Memory B cell (primary cell): Measurements from ENCODE around the gene USP48.

Experiments
- ATAC-seq: fragments of 150-1000 bp; cut with Tn5 transposase; 2 replicates; pipeline ENCODE4 v1.10.0; 2021; ENCODE audit warnings: low read depth, mild to moderate bottlenecking, moderate library complexity
- DNase-seq, 2 donors: peaks; one replicate each; pipeline ENCODE4 v3.0.0; 2022; ENCODE audit warnings: low spot score in 2 of 2
- H3K27ac Mint-ChIP-seq: one replicate; pipeline ENCODE4 v1.8.0; 2022; ENCODE audit warnings: mild to moderate bottlenecking, moderate library complexity, mixed read lengths
- H3K27me3 Mint-ChIP-seq: one replicate; pipeline ENCODE4 v1.8.0; 2022; ENCODE audit warnings: mixed read lengths
- H3K36me3 Mint-ChIP-seq: one replicate; pipeline ENCODE4 v1.8.0; 2022; ENCODE audit warnings: mild to moderate bottlenecking, mixed read lengths
- H3K4me1 Mint-ChIP-seq: one replicate; pipeline ENCODE4 v1.8.0; 2022; ENCODE audit warnings: mixed read lengths
- H3K4me3 Mint-ChIP-seq: one replicate; pipeline ENCODE4 v1.8.0; 2022; ENCODE audit warnings: mild to moderate bottlenecking, moderate library complexity, mixed read lengths
- H3K9me3 Mint-ChIP-seq: one replicate; pipeline ENCODE4 v1.8.0; 2022; ENCODE audit warnings: mixed read lengths

The USP48 gene

GRCh38 chr1:21652937-21653743 is 129.8 kb downstream of the USP48 start:
- H3K4me1 Mint-ChIP-seq: peaks cover 20% of the 10 kb centered on the region
- H3K27ac Mint-ChIP-seq: no peak overlapping the region
- peaks cover 9% of the 10 kb centered on the region for H3K27me3 Mint-ChIP-seq
- ATAC-seq (no peak), DNase-seq (no peak)
- no peaks in the 10 kb centered on the region for H3K9me3 Mint-ChIP-seq
- H3K4me3 Mint-ChIP-seq: peak overlapping the region; percentile 88
- H3K36me3 Mint-ChIP-seq: no peaks in the 10 kb centered on the region

GRCh38 chr1:21652101-21652936 is 130.6 kb downstream of the USP48 start:
- Mint-ChIP-seq H3K27ac (peak overlapping the region; percentile 71), H3K36me3 (no peaks in the 10 kb centered on the region), H3K27me3 (peaks cover 14% of the 10 kb centered on the region), H3K4me3 (peak overlapping the region; percentile 88), H3K4me1 (peaks cover 25% of the 10 kb centered on the region), H3K9me3 (no peaks in the 10 kb centered on the region)
- DNase-seq (no peak), ATAC-seq (peak; percentile 16)

GRCh38 chr1:21651214-21652042 is 131.5 kb downstream of the USP48 start:
- DNase-seq: no peak
- Mint-ChIP-seq H3K9me3 (no peaks in the 10 kb centered on the region), H3K27me3 (peaks cover 18% of the 10 kb centered on the region), H3K4me1 (peaks cover 25% of the 10 kb centered on the region), H3K27ac (no peak overlapping the region), H3K4me3 (peak overlapping the region; percentile 87), H3K36me3 (no peaks in the 10 kb centered on the region)
- peak; percentile 87 for ATAC-seq

- ATAC-seq (no peak), DNase-seq (no peak)
- no peaks in the 10 kb centered on the region for H3K9me3 Mint-ChIP-seq
- H3K4me3 Mint-ChIP-seq: no peak overlapping the region
- H3K27ac Mint-ChIP-seq: no peak overlapping the region
- H3K27me3 Mint-ChIP-seq: peaks cover 21% of the 10 kb centered on the region
- peaks cover 25% of the 10 kb centered on the region for H3K4me1 Mint-ChIP-seq
- H3K36me3 Mint-ChIP-seq: no peaks in the 10 kb centered on the region
These were observed 132.5 kb downstream of the USP48 start for GRCh38 chr1:21650400-21650799.

- DNase-seq (no peak), ATAC-seq (no peak)
- Mint-ChIP-seq H3K9me3 (no peaks in the 10 kb centered on the region), H3K27me3 (peaks cover 21% of the 10 kb centered on the region), H3K36me3 (no peaks in the 10 kb centered on the region), H3K27ac (no peak overlapping the region), H3K4me3 (no peak overlapping the region), H3K4me1 (peaks cover 25% of the 10 kb centered on the region)
These were observed 133.6 kb downstream of the USP48 start for GRCh38 chr1:21649315-21649714.

GRCh38 chr1:21648791-21649190 is 134.2 kb downstream of the USP48 start:
- peaks cover 25% of the 10 kb centered on the region for H3K27me3 Mint-ChIP-seq
- no peak overlapping the region for H3K27ac Mint-ChIP-seq
- H3K9me3 Mint-ChIP-seq: no peaks in the 10 kb centered on the region
- ATAC-seq (no peak), DNase-seq (no peak)
- peaks cover 25% of the 10 kb centered on the region for H3K4me1 Mint-ChIP-seq
- H3K36me3 Mint-ChIP-seq: peaks cover 2% of the 10 kb centered on the region
- H3K4me3 Mint-ChIP-seq: no peak overlapping the region

- Mint-ChIP-seq H3K27ac (no peak overlapping the region), H3K36me3 (peaks cover 2% of the 10 kb centered on the region), H3K27me3 (peaks cover 29% of the 10 kb centered on the region), H3K4me3 (no peak overlapping the region), H3K9me3 (no peaks in the 10 kb centered on the region), H3K4me1 (peaks cover 25% of the 10 kb centered on the region)
- ATAC-seq: no peak
- DNase-seq: no peak
These were observed 134.6 kb downstream of the USP48 start for GRCh38 chr1:21648352-21648730.

- no peak overlapping the region for H3K27ac Mint-ChIP-seq
- H3K9me3 Mint-ChIP-seq: no peaks in the 10 kb centered on the region
- ATAC-seq (no peak), DNase-seq (no peak)
- H3K4me1 Mint-ChIP-seq: peaks cover 21% of the 10 kb centered on the region
- no peak overlapping the region for H3K4me3 Mint-ChIP-seq
- H3K27me3 Mint-ChIP-seq: peaks cover 32% of the 10 kb centered on the region
- peaks cover 2% of the 10 kb centered on the region for H3K36me3 Mint-ChIP-seq
These were observed 135.3 kb downstream of the USP48 start for GRCh38 chr1:21647431-21648351.

- no peak overlapping the region for H3K27ac Mint-ChIP-seq
- H3K4me1 Mint-ChIP-seq: peaks cover 8% of the 10 kb centered on the region
- H3K27me3 Mint-ChIP-seq: peaks cover 34% of the 10 kb centered on the region
- H3K4me3 Mint-ChIP-seq: no peak overlapping the region
- DNase-seq (no peak), ATAC-seq (no peak)
- H3K9me3 Mint-ChIP-seq: no peaks in the 10 kb centered on the region
- peaks cover 2% of the 10 kb centered on the region for H3K36me3 Mint-ChIP-seq
These were observed 137.4 kb downstream of the USP48 start for GRCh38 chr1:21645550-21645949.

GRCh38 chr1:21644906-21645305 is 138.0 kb downstream of the USP48 start:
- no peak for DNase-seq
- no peaks in the 10 kb centered on the region for H3K9me3 Mint-ChIP-seq
- H3K4me1 Mint-ChIP-seq: peaks cover 8% of the 10 kb centered on the region
- no peak overlapping the region for H3K4me3 Mint-ChIP-seq
- H3K36me3 Mint-ChIP-seq: peaks cover 2% of the 10 kb centered on the region
- ATAC-seq: no peak
- H3K27me3 Mint-ChIP-seq: peaks cover 39% of the 10 kb centered on the region
- no peak overlapping the region for H3K27ac Mint-ChIP-seq

- Mint-ChIP-seq H3K4me1 (peaks cover 8% of the 10 kb centered on the region), H3K27me3 (peaks cover 39% of the 10 kb centered on the region), H3K27ac (no peak overlapping the region), H3K4me3 (no peak overlapping the region), H3K9me3 (no peaks in the 10 kb centered on the region), H3K36me3 (peaks cover 2% of the 10 kb centered on the region)
- ATAC-seq: no peak
- DNase-seq: no peak
These were observed 138.6 kb downstream of the USP48 start for GRCh38 chr1:21644348-21644747.

- Mint-ChIP-seq H3K9me3 (no peaks in the 10 kb centered on the region), H3K4me1 (peaks cover 7% of the 10 kb centered on the region), H3K36me3 (peaks cover 2% of the 10 kb centered on the region), H3K27me3 (peaks cover 36% of the 10 kb centered on the region), H3K4me3 (no peak overlapping the region), H3K27ac (no peak overlapping the region)
- ATAC-seq (no peak), DNase-seq (no peak)
These were observed 139.3 kb downstream of the USP48 start for GRCh38 chr1:21643624-21644023.
